Measurements from ENCODE around the gene RYR1.

The RYR1 gene

GRCh38 chr19:38417544-38418506 lies 15.7 kb upstream of the RYR1 start:
- intact Hi-C loops (cut with DNase I; ENCODE audit: low total_unique reads): loop anchor here (10.0 kb wide), 1 partner anchor 87 kb away; no protein-coding TSS in a partner anchor
- no peaks in the 10 kb centered on the region for H3K9me3 ChIP-seq
- H3K4me1 ChIP-seq: peaks cover 0 to 10% (median 5%) of the 10 kb centered on the region in 4 donors
- H3K4me3 ChIP-seq: peak overlapping the region in 1 of 2 donors; percentile 21
- no peak for TF ChIP-seq CTCF (IDR thresholded peaks at IDR 0.05)
- H3K27me3 ChIP-seq: peaks cover 0 to 63% of the 10 kb centered on the region in 2 donors
- H3K36me3 ChIP-seq: no peaks in the 10 kb centered on the region
- peak in 1 of 2 donors; percentile 59 for DNase-seq
- no peak overlapping the region for H3K27ac ChIP-seq

GRCh38 chr19:38420935-38421334 lies 12.6 kb upstream of the RYR1 start:
- no peak for TF ChIP-seq CTCF (IDR thresholded peaks at IDR 0.05)
- intact Hi-C loops (cut with DNase I; ENCODE audit: low total_unique reads): no loop called here
- Histone ChIP-seq H3K27ac (no peak overlapping the region), H3K27me3 (peaks cover 0 to 78% of the 10 kb centered on the region in 2 donors), H3K4me3 (no peak overlapping the region), H3K9me3 (no peaks in the 10 kb centered on the region), H3K36me3 (no peaks in the 10 kb centered on the region), H3K4me1 (peaks cover 0 to 10% (median 5%) of the 10 kb centered on the region in 4 donors)
- DNase-seq: no peak

GRCh38 chr19:38421856-38422255 lies 11.6 kb upstream of the RYR1 start:
- Histone ChIP-seq H3K4me3 (no peak overlapping the region), H3K27ac (no peak overlapping the region), H3K36me3 (no peaks in the 10 kb centered on the region), H3K4me1 (peaks cover 0 to 10% (median 5%) of the 10 kb centered on the region in 4 donors), H3K27me3 (peaks cover 0 to 75% of the 10 kb centered on the region in 2 donors), H3K9me3 (no peaks in the 10 kb centered on the region)
- no peak for DNase-seq
- TF ChIP-seq CTCF (IDR thresholded peaks at IDR 0.05): no peak
- intact Hi-C loops (cut with DNase I; ENCODE audit: low total_unique reads): no loop called here

GRCh38 chr19:38422438-38422837 lies 11.1 kb upstream of the RYR1 start:
- intact Hi-C loops (cut with DNase I; ENCODE audit: low total_unique reads): no loop called here
- no peaks in the 10 kb centered on the region for H3K9me3 ChIP-seq
- DNase-seq: no peak
- H3K4me3 ChIP-seq: no peak overlapping the region
- peaks cover 0 to 10% (median 5%) of the 10 kb centered on the region in 4 donors for H3K4me1 ChIP-seq
- no peak overlapping the region for H3K27ac ChIP-seq
- no peaks in the 10 kb centered on the region for H3K36me3 ChIP-seq
- no peak for TF ChIP-seq CTCF (IDR thresholded peaks at IDR 0.05)
- peaks cover 0 to 69% of the 10 kb centered on the region in 2 donors for H3K27me3 ChIP-seq

- H3K9me3 ChIP-seq: no peaks in the 10 kb centered on the region
- H3K27ac ChIP-seq: no peak overlapping the region
- H3K27me3 ChIP-seq: peaks cover 0 to 59% of the 10 kb centered on the region in 2 donors
- H3K36me3 ChIP-seq: no peaks in the 10 kb centered on the region
- no peak overlapping the region for H3K4me3 ChIP-seq
- intact Hi-C loops (cut with DNase I; ENCODE audit: low total_unique reads): no loop called here
- no peak for TF ChIP-seq CTCF (IDR thresholded peaks at IDR 0.05)
- no peaks in the 10 kb centered on the region for H3K4me1 ChIP-seq
- no peak for DNase-seq
Measured at GRCh38 chr19:38424272-38424671, 9.2 kb upstream of the RYR1 start.
